IPS-18c (cell line): ENCODE data around the gene JARID2.

Source experiments
- H3K4me3 ChIP-seq: 2 replicates; pipeline ENCODE4 v1.7.0; 2013; ENCODE audit warnings: low read depth, mild to moderate bottlenecking, low read length, moderate library complexity; ENCODE audit not compliant: insufficient read depth
- H3K9me3 ChIP-seq: one replicate; pipeline ENCODE4 v1.6.1; 2013; ENCODE audit warnings: mild to moderate bottlenecking, low read length, moderate library complexity; ENCODE audit not compliant: control insufficient read depth, insufficient read depth

The JARID2 gene

DNA sequence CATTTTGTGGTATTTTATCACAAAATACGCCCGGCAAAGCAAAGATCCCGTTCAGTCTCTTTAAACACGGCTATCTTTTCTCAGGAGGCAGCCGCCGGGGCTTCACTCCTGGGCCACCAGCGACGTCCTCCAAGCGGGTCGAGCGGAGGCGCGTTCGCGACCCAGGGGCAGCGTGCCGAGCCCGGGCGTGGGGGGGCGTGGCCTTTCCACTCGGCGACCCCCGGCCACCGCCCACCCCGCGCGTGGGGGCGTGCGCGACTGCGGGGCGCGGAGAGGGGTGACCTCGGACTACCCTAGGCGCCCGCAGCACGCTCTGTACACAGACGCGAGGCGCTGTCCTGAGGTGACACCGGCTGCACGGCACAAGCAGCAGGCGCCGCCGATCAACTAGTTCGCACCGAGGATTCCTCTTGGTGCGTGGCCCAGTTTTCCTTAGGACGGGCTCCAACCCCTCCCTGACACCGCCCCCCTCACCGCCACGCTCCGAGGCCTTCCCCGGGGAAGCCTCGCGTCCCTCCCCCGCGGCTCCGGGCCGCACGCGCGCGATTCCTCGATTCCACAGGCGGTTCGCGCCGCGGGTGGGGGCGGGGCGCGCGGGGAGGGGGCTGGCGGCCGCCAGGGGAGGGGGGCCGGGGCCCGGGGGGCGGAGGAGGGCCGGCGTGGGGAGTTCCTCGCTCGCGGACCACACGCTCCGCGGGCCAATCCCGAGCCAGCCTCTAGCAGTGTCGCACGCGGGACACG is 1.1 kb upstream of the JARID2 start:
- Histone ChIP-seq H3K4me3 (peak overlapping the region; percentile 93), H3K9me3 (no peaks in the 10 kb centered on the region)

DNA sequence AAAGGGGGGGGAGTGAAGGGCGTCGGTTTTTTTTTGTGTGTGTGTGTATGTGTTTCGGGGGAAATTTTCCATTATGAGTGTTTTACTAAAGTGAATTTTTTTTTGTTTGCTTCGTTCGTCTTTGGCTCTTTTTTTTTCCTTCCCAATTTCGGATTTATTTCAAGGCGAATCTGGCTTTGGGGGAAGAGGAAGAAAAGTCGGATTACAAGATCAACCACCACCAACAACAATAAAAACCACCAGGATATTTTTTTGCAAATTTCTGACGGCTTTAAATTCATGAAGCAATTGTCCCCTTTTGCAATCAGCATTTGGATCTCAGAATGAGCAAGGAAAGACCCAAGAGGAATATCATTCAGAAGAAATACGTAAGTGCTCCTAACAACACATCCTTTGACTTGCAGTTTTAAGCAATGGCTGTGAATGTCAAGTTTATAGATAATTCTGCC is 372 bp downstream of the JARID2 start:
- no peaks in the 10 kb centered on the region for H3K9me3 ChIP-seq
- H3K4me3 ChIP-seq = peak overlapping the region; percentile 93

DNA sequence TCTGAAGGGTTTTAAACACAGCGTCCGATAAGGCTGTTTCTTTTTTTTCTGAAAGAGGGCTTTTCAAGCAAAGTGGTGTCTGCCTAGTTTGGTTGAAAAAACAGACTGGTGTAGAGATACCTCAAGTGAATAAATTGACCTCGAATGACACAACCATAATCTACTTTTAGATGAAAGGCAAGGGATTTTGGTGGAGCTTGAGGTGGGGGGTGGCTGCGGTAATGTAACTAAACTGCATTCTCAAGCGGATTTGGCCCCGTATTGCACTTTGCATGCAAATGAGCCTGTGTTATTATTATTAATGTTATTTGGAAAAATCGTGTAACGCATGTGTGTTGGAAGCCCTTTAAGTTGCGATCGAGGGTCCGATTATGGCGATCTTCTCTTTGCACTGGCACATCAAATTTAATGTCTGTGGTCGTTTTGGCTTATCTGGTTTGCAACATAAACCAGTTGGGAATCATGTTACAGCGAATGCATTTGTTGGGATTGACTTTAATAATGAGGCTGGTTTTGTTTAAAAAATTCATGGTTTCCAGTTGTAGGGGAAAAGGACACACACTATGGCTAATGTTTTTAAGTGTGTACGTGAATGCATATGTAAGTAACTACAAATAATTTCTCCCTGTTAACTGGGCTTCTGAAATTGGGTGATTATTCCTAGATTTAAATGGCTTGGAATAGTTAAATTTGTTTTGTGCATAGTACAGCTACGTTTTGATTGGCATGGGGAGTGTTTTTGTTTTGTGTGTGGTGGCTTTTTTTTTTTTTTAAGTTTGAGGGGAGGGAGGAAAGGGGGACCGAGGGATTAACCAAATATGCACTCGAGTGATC is 1.0 kb downstream of the JARID2 start:
- H3K9me3 ChIP-seq = no peaks in the 10 kb centered on the region
- peak overlapping the region; percentile 93 for H3K4me3 ChIP-seq

DNA sequence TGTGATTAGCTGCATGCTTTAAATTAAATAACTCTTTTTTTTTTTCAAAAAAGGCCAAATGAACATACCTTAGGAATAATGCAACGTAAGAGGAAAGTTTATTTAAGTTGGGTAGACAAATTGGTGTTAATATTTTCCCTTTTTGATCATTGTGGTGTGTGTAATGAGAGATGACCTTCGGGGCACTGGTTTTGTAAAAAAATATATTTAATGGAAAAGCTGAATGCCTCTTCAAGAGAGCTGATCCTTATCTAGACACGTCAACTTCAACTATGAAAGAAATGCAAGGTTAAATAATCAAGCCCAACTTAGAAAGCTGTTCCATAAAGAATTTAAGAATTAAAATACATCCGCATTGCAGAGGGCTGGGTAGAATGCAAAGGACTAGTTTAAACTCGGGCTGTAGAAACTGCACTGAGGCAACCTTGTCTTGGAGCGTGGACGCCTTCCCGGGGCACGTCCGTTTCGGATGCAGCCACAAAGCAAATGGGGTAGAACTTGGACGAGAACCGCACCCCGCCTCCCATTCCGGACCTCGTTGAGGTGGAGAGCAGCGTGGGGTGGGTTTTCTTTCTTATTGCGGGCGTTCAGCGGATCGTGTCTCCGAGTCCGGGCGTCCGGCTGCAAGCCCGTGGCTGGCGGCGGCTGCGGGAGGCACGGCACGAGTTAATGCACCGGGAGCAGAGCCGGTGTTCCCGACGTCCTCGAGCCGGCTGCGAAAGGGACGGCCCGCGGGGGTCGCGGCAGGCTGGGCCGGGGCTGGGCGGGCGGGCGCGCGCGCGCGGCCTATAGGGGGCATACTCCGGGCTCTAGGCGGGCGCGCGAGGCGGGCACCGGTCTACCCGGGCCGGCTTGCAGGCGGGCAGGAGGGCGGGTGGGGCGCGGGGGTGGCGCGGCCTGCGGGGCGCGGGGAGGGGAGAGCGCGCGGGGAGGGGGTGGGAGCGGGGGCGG is 1.9 kb downstream of the JARID2 start:
- peak overlapping the region; percentile 93 for H3K4me3 ChIP-seq
- H3K9me3 ChIP-seq = no peaks in the 10 kb centered on the region

DNA sequence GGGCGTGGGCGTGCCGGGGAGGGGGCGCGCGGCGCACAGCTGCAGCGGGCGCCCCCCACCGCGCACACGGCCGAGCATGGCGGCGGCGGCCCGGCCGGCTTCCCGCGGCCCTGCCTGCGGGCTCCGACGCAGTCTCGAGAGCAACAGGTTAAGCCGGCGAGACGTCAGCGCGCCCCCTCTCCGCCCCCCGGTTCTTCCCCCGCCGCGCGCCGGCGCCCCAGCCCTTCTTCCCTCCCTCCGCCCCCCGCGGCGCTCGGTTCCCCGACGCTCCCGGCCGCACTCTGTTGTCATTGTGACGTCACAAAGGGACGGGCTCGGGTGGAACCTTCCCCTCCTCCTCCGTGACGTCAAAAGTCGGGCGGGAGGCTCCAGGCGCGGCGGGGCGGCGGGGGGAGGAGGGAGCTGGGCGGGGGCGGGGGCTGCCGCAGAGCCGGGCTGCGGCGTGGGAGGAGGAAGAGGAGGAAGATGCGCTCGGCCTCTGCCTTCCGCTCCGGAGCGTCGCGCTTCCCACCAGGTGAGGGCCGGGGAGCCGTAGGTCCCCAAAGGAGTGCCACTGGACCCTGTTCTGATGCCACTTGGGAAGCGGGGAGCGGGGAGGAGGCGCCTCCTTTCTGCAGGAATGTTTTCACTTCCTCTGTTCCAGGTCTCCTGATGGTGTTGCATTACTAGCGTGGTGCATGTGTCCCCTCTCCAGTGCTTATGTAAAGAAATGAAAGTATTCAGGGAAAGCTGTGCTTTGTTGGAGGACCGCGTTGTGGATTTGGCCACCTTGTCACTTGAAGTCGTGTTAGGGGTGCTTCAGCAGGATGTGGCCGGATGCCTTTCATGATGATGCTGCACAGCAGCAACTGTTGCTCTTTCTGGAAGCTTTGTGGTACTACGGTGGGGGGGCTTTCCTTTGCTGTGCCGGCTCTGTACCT is 2.8 kb downstream of the JARID2 start:
- peak overlapping the region; percentile 84 for H3K4me3 ChIP-seq
- H3K9me3 ChIP-seq = no peaks in the 10 kb centered on the region

DNA sequence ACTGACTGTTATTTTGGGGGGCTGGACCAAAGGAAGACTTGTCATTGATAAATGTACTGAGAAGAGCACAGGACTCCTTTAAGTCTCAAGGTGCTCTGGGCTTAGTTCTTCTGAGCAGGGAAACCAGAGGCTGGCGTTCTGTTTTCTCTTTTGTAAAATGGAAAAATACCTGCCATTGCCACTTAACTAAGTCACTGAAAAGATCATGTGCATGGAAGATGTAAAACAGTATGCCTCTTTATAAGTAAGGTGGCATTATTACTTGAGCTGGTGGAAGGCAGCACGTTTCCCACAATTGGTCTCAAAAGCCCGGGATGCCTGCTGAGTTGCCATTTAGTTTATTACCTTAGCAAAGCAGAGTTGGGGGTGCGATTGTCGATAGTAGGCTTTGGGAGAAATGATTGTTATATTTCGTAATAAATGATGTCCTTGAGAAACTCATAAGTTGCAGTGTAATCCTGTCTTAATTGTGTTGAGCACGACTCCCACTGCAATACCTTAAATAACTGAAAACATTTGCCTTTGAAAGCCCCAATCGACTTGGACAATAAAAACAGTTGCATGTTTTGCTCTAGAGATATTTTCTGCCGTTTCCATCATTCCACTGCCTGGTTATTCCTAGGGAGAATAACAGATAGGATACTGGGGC is 3.6 kb downstream of the JARID2 start:
- Histone ChIP-seq H3K9me3 (no peaks in the 10 kb centered on the region), H3K4me3 (peak overlapping the region; percentile 84)

DNA sequence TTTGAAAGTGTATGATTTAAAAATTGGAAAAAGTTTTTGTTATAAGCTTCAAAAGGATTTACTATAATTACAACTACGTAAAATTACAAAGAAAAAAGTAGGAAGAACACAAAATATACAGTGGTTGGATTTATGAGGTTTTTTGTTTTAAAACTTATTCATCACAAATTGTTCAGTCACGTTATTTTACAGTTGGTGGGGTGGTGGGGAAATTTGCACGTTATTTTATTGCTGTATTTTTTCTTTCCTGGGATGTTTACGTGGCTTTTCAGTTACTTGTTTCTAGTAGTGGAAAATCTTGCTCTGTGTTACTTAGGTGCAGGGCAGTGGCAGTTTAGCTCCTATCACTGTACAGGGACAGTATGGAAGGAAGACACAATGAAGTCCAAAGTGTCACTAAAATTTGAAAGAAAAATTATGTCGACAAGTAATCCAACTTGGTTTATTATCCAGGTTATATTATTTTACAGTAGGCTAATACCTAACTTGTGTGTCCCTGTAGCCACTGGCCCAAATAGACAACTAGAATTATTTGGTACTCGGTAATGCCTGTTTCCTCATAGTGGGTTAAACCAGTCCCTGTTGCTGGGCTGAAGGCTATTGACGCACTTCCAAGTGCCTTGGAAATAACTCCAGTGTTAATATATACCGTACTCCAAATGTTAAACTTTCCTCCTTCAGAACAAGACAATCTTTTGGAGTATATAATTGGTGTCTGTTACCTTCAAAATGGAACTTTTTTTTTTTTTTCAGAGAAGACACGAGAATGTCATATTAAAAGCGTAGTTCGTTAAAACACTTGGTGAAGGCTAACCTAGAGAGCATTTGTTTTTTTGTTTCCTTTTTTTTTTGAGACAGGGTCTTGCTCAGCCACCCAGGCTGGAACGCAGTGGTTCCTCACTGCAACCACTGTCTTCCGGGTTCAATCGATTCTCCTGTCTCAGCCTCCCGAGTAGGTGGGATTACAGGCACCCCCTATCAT is 4.6 kb downstream of the JARID2 start:
- Histone ChIP-seq H3K4me3 (peak overlapping the region; percentile 30; the same call in 1 of the 2 replicates), H3K9me3 (no peaks in the 10 kb centered on the region)

DNA sequence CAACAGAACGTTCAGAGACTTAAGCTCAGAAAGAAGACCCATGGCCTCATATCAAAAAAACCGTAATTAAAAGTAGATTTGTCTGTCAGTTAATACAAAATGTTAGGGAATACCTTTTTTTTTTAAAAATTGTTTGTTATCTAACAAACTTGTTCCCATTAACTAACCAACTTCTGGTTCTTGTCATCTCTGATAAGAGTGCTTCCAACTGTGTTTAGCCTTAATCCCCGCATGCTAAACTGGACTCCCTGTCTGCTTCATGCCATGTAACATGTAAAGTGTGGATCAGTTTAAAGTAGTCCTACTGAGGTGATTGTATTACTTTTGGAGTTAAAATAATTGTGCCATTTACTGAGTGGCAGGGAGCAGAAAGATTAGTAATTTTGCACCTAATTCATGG is 6.3 kb downstream of the JARID2 start:
- H3K4me3 ChIP-seq = no peak overlapping the region
- H3K9me3 ChIP-seq = no peaks in the 10 kb centered on the region

DNA sequence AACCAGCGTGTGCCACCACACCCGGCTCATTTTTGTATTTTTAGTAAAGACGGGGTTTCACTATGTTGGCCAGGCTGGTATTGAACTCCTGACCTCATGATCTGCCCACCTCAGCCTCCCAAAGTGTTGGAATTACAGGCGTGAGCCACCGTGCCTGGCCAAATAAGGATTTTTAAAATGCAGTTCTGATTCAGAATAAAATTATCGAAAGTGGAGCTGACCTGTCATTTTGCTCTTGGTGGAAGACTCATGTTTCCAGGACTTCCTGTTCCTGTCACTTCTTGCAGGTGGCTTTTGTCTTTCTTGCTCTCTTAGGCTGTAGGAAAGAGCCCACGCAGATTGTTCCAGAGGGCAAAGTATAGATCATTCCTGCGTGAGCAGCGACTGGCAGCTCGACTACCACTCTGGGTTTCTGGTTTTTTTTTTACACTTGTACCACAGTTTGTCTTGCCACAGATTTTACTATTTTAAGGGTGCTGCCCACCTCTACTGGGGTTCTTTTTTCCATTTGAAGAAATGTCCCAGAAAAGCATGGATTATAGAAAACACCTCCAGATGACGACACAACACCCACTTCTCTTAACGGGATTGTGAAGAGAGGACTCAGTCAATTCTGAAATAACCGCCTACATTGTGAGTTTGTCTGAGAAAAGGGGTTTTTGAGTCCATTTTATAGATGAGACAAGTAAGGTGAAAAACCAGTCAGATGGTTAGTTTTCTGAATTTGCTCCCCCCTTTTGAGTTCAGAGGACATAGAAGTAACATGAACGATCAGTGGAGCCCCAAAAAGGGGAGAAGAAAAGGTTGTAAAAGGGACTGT is 7.5 kb downstream of the JARID2 start:
- no peak overlapping the region for H3K4me3 ChIP-seq
- H3K9me3 ChIP-seq = no peaks in the 10 kb centered on the region

DNA sequence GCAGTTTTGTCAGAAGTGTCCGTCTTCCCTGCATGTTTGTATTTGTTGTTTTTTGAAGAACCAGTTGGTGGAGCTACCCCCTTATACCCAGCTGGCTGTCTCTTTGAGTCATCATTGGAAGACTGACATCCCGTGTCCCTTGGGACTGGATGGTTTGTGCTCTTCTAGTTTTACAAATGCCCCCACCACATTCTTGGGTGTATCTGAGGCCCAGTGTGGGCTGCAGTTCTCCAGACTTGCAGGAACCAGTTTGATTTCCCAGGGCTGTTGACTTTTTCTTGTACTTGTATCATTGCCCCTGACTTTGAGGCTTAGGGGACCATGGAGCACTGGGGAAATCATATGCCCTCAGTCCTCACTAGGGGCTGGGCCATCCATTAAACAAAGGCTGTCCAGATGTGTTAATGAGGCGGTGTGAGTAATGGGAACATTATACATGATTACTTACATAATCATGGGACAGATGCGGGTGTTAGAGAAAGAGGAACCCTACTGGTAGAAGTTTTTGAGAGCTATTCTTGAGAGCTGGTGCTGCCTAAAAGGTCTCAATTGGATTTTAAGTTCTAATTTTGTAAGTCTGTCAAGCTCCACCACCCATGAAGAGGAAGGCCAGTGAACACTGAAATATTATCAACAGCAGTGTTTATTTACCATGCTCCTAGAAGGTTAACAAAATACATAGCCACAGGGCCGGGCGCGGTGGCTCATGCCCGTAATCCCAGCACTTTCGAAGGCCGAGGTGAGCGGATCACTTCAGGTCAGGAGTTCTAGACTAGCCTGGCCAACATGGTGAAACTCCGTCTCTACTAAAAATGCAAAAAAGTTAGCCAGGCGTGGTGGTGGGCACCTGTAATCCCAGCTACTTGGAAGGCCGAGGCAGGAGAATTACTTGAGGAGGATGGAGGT is 8.5 kb downstream of the JARID2 start:
- no peak overlapping the region for H3K4me3 ChIP-seq

DNA sequence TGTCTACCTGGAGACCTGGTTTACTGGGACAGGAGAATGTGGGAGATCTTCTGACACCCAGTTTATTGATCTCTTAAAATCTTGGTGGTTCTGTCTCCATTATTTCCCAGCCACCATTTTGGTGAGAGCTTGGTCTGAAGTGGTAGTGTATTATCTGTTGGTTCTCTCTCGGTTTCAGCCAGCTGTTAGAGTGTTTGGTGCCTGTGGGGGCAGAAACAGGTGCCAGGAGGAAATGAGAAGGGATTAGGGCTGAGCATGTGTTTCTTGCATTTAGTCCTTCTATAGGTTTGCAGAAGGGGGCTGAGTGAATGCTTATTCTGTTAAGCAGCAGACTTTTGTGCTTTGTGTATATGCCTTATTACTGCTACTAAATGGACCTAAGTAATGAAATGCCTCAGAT is 9.6 kb downstream of the JARID2 start:
- no peak overlapping the region for H3K4me3 ChIP-seq
- H3K9me3 ChIP-seq = no peaks in the 10 kb centered on the region

More for the DNA sequence above, 8.5 kb downstream of the JARID2 start:
- no peaks in the 10 kb centered on the region for H3K9me3 ChIP-seq

DNA sequence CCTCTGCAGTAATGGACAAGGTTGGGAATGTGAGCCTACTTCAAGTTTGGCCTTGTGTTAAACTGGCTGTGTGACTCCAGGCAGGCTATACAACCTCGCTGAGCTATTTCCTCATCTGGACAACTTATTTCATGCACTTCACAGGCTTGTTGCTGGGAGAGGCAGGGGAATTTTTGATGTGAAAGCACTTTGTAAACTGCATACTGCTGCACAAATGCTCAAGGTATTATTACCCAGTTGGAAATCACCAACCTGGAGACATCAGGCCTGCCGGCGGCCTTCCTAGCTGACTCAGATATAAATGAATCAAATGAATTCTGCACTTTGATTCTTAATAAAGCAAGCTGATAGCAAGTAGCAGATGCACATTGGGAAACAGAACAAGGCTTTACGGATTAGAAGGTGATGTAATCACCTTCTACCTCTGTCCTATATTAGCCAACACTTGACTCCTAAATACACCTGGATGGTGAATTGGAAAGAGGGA is 10.1 kb downstream of the JARID2 start:
- no peak overlapping the region for H3K4me3 ChIP-seq

DNA sequence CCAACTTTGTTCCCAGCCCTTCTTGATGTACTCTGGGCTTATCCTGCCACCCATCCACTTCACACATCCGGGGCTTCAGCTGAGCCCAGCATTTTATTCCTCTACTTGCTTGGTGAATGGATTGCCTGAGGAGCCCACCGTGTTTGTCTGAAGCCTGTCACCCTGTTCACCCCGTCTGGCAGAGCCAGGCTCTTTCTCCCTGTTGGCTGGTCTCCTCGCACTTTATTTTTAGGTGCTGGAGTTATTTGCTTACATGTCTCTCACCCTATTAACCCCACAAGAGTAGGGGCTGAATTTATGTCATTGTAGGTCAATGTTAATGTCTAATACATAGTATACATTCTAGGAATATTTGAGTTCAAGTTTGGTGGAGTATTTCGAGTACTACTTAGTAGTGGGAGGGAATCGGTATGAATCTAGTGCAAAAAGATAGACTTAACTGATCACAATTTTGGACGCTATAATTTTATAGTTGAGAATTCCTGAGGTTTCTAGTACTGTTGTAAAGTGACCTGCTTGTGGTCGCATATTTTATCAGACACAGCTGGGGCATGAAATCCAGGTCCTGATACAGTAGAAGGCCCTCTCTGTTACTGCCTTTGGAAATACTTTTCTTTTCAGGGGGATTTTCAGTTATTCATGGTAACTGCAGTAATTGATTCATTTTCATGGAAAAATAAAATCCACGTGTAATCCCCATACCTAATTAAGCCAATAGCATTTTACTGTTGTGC is 10.8 kb downstream of the JARID2 start:
- Histone ChIP-seq H3K9me3 (no peaks in the 10 kb centered on the region), H3K4me3 (no peak overlapping the region)

More for the DNA sequence above, 10.1 kb downstream of the JARID2 start:
- no peaks in the 10 kb centered on the region for H3K9me3 ChIP-seq
